Purkinje cell (primary cell): Measurements from ENCODE around the gene CCR7. TPM values are rescaled to one million over a fixed set of nuclear protein-coding genes. Genes with fewer than 3 reads are reported as not detected.

Experiments used
- polyA plus RNA-seq: library from polyadenylated mRNA; unstranded; fragments of >200 nt; fragmentation: Nextera tagmentation; gene quantifications from 2 replicates; pipeline ENCODE4 v1.2.1, GENCODE V29; 2014

The CCR7 gene
- polyA plus RNA-seq = not detected in 2 replicates

DNA sequence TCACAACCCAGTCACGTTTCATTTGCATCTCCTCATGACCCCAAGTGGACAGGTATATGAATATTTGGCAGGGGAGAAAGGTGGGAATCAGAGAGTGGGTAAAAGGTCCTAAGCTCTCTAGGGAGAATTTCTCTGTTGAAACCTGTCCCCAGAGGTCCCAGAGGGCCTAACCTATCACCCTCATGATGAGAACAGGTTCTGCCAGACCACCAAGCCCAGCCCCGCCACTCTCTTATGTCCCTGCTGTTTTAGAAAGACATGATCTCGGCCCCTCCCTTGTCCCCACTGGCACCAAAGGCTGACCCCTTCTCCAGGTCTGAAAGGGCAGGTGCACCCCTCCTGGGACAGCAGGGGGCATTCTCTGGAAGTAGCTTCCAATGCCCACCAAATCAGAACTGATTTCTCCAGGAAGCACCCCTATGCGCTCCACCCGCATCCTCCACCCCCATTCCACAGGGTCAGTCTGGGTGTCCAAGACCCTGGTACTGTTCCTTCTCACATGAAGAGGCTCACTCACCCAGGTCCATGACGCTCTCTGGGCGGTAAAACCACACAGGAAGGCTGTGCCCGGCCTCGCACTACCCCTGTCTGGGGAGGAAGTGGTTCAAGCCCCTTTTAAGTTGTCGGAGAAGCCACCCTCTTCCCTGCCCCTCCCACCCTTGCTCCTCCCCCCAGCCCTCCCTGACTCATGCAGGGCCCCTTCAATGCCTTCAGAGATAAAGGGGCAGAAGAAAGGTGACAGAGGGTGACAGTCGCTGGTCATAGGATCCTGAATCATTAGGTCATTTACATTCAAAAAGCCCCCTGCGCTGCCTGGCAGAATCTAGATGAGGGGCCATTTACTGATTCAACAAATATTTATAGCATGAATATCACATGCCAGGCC lies at the start of gene CCR7:
TSS of gene CCR7 (minus strand) at position 590 of the 886 bp plus-strand sequence. CDS start at position 527, 63 bp downstream.

Other genes with a start within 250 kb of the CCR7 start
- gene GJD3, start 200.7 kb downstream of the CCR7 start, polyA plus RNA-seq = not detected in 2 replicates
- not detected in 2 replicates for gene TOP2A, start 147.6 kb downstream of the CCR7 start, polyA plus RNA-seq
- 0.14 and 0.17 TPM in 2 replicates for gene IGFBP4, start 122.0 kb downstream of the CCR7 start, polyA plus RNA-seq
- gene TNS4, start 63.8 kb downstream of the CCR7 start, polyA plus RNA-seq = not detected in 2 replicates
- gene SMARCE1, start 82.3 kb upstream of the CCR7 start, polyA plus RNA-seq = 65.2 and 73.0 TPM in 2 replicates
- gene KRT222, start 99.7 kb upstream of the CCR7 start, polyA plus RNA-seq = 172 and 190 TPM in 2 replicates
- gene KRT24, start 138.3 kb upstream of the CCR7 start, polyA plus RNA-seq = 0.85 TPM in 1 of 2 replicates, not detected in the other
- 0.52 and 3.2 TPM in 2 replicates for gene KRT25, start 189.9 kb upstream of the CCR7 start, polyA plus RNA-seq
- not detected in 2 replicates for gene KRT26, start 206.7 kb upstream of the CCR7 start, polyA plus RNA-seq
- gene KRT27, start 217.1 kb upstream of the CCR7 start, polyA plus RNA-seq = not detected in 2 replicates
- gene KRT28, start 234.5 kb upstream of the CCR7 start, polyA plus RNA-seq = not detected in 2 replicates